Articular chondrocyte of knee joint (primary cell): ENCODE data around the gene FAM114A2. TPM values are rescaled to one million over a fixed set of nuclear protein-coding genes. Genes with fewer than 3 reads are reported as not detected.

Experiments used
- total RNA-seq: library from RNA; depleted of rRNA; stranded (reverse); fragments of >200 nt; gene quantifications from 2 replicates; pipeline ENCODE4 v1.2.3, GENCODE V29; 2012

FAM114A2 gene
- total RNA-seq, result 37.2 and 37.6 TPM in 2 replicates

GRCh38 chr5:154038707-154039457 is at the start of gene FAM114A2, which contains the start of gene MFAP3:
FAM114A2 (minus strand) TSS chr5:154038910; CDS start chr5:154034953, 3,957 bp downstream.
MFAP3 (plus strand) TSS chr5:154038967; CDS start chr5:154049723, 10,756 bp downstream.

Other genes starting within 250 kb of the FAM114A2 start
- 92.6 and 113 TPM in 2 replicates for gene MFAP3, start 57 bp upstream of the FAM114A2 start, total RNA-seq
- gene GALNT10, start 151.8 kb upstream of the FAM114A2 start, total RNA-seq, result 73.2 and 87.9 TPM in 2 replicates